GM12873 (cell line): ENCODE measurements around the gene FKBP11.

Experiments
- CTCF ChIP-seq: IDR thresholded peaks from 2 replicates; pipeline ENCODE4 v1.5.1; 2012; ENCODE audit warnings: low read depth, mild to moderate bottlenecking, moderate library complexity, low read length, control low read depth; ENCODE audit not compliant: insufficient read depth; ENCODE audit errors: missing control alignments

The FKBP11 gene

DNA sequence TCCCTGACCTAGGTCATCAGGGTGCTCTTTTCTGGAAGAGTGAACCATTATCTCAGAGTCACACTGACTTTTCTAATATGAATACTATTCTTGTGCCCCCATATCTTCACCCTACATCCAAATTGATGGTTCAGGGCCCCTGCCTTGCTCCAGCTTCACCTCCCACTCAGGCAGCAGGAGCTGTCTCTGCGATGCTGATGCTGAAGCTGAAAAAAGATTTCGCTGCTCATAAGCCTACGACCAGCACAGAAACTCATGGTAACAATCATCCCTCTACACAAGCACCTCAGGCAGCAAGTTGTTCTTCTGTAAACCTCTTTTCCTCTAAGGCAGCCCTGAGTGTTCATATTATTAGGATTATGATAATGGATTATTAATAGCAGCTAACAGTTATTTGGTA is 28.8 kb upstream of the FKBP11 start:
- TF ChIP-seq CTCF = no peak

DNA sequence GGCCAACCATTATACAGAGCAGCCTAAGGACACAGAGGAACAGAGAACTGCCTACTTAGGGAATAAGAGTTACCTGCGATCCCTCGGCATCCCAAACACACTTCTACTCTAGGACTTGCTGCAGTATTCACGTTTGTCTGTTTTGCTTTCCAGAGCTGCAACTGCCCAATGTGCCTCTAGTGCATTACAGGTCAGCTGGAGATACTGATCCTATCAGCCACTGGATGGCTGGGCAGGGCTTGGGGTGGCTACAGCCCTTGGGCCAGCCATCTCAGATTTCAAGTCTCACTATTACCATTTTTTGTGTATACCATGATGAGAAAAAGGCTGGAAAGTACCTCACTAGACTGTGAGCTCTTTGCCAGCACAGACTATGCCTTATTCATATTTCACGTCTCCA is 27.4 kb upstream of the FKBP11 start:
- no peak for TF ChIP-seq CTCF

- TF ChIP-seq CTCF = no peak
These were observed 22.4 kb upstream of the FKBP11 start for GRCh38 chr12:48947727-48948126.

GRCh38 chr12:48946943-48947342 is 21.7 kb upstream of the FKBP11 start:
- no peak for TF ChIP-seq CTCF

GRCh38 chr12:48946205-48946604 is 20.9 kb upstream of the FKBP11 start:
- TF ChIP-seq CTCF = no peak

DNA sequence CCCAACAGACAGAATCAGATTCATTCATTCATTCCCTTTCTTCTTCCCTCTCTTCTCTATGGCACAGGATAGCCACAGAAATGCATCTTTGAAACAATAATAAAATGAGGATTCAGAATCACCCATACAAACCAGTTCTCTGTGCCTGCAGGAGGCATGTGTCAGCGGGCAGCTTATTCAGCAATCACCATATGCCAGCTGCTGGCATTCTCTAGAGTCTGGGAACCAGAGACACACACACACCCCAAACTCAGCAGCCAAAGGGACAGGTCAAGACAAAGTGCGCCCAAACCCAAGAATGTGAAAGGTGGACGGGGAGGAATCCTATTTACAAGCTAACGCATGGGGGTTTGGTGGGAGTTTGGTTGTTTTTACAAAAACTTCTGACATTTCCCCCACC is 17.9 kb upstream of the FKBP11 start:
- TF ChIP-seq CTCF = no peak

GRCh38 chr12:48940181-48940580 is 14.9 kb upstream of the FKBP11 start:
- TF ChIP-seq CTCF = no peak

GRCh38 chr12:48938805-48939204 is 13.5 kb upstream of the FKBP11 start:
- no peak for TF ChIP-seq CTCF
